T-helper 17 cell (primary cell): ENCODE data around the gene SCNN1B. TPM values are rescaled to one million over a fixed set of nuclear protein-coding genes. Genes with fewer than 3 reads are reported as not detected.
"Not testable (repeated sequence)": the region's sequence is repeated elsewhere in the genome, so short reads cannot be mapped to it uniquely, and the experiment has no call there.

Experiments
- ATAC-seq: fragments of 150-1000 bp; cut with Tn5 transposase; 2 replicates; pipeline ENCODE4 v1.10.0; 2021; ENCODE audit warnings: mild to moderate bottlenecking, moderate library complexity
- DNase-seq, 3 donors: peaks; one replicate each; pipeline versions ENCODE4 v3.0.0 to v3.0.0-alpha.2; 2020 to 2021
- H3K9me3 ChIP-seq: one replicate; pipeline ENCODE4 v1.7.0; 2013; ENCODE audit warnings: low read length, mild to moderate bottlenecking; ENCODE audit not compliant: control insufficient read depth, poor library complexity, severe bottlenecking
- H3K27ac Mint-ChIP-seq: one replicate; pipeline ENCODE4 v1.8.0; 2022; ENCODE audit warnings: mild to moderate bottlenecking, moderate library complexity, mixed read lengths
- H3K27me3 Mint-ChIP-seq: one replicate; pipeline ENCODE4 v1.8.0; 2022; ENCODE audit warnings: mixed read lengths
- H3K36me3 Mint-ChIP-seq: one replicate; pipeline ENCODE4 v1.8.0; 2022; ENCODE audit warnings: low read depth, mixed read lengths
- H3K4me1 Mint-ChIP-seq: one replicate; pipeline ENCODE4 v1.8.0; 2022; ENCODE audit warnings: mild to moderate bottlenecking, mixed read lengths
- H3K4me3 Mint-ChIP-seq: one replicate; pipeline ENCODE4 v1.8.0; 2022; ENCODE audit warnings: mild to moderate bottlenecking, moderate library complexity, mixed read lengths
- total RNA-seq, 4 donors: library from RNA in 2 of 4; stranded (reverse) in 2 of 4; gene quantifications; one replicate each; pipeline ENCODE4 v1.2.3 and lab custom pipeline; 2022 to 2026

Gene SCNN1B
- total RNA-seq, 2 donors from 2014 or later: not detected

- not testable (repeated sequence) for H3K4me1 Mint-ChIP-seq, H3K4me3 Mint-ChIP-seq, H3K27me3 Mint-ChIP-seq, H3K27ac Mint-ChIP-seq, ATAC-seq, DNase-seq, H3K9me3 ChIP-seq
- peaks cover 13% of the 10 kb centered on the region for H3K36me3 Mint-ChIP-seq
Measured at GRCh38 chr16:23389936-23390335, 87.8 kb downstream of the SCNN1B start.

- DNase-seq (no peak), ATAC-seq (no peak)
- Mint-ChIP-seq H3K27ac (no peak overlapping the region), H3K4me3 (no peak overlapping the region), H3K36me3 (peaks cover 13% of the 10 kb centered on the region), H3K27me3 (no peaks in the 10 kb centered on the region), H3K4me1 (no peaks in the 10 kb centered on the region)
- H3K9me3 ChIP-seq: no peaks in the 10 kb centered on the region
Measured at GRCh38 chr16:23391381-23392222, 89.5 kb downstream of the SCNN1B start.

- Mint-ChIP-seq H3K36me3 (peaks cover 13% of the 10 kb centered on the region), H3K4me3 (no peak overlapping the region), H3K4me1 (no peaks in the 10 kb centered on the region), H3K27ac (no peak overlapping the region), H3K27me3 (no peaks in the 10 kb centered on the region)
- no peak for DNase-seq
- H3K9me3 ChIP-seq: no peaks in the 10 kb centered on the region
- no peak for ATAC-seq
Measured at GRCh38 chr16:23392223-23392600, 90.1 kb downstream of the SCNN1B start.

GRCh38 chr16:23394141-23394831 lies 92.2 kb downstream of the SCNN1B start:
- Mint-ChIP-seq H3K36me3 (peaks cover 13% of the 10 kb centered on the region), H3K4me1 (peaks cover 4% of the 10 kb centered on the region), H3K4me3 (no peak overlapping the region), H3K27ac (peak overlapping the region; percentile 19), H3K27me3 (no peaks in the 10 kb centered on the region)
- no peaks in the 10 kb centered on the region for H3K9me3 ChIP-seq
- DNase-seq (no peak), ATAC-seq (no peak)

GRCh38 chr16:23395732-23396131 lies 93.6 kb downstream of the SCNN1B start:
- DNase-seq: no peak
- no peaks in the 10 kb centered on the region for H3K9me3 ChIP-seq
- Mint-ChIP-seq H3K36me3 (peaks cover 23% of the 10 kb centered on the region), H3K4me1 (peaks cover 12% of the 10 kb centered on the region), H3K4me3 (no peak overlapping the region), H3K27me3 (no peaks in the 10 kb centered on the region), H3K27ac (peak overlapping the region; percentile 49)
- ATAC-seq: no peak

- Mint-ChIP-seq H3K36me3 (peaks cover 21% of the 10 kb centered on the region), H3K27ac (no peak overlapping the region)
- no peak for ATAC-seq
Measured at GRCh38 chr16:23397464-23397863, 95.4 kb downstream of the SCNN1B start.

GRCh38 chr16:23398987-23399805 lies 97.1 kb downstream of the SCNN1B start:
- ATAC-seq: no peak
- Mint-ChIP-seq H3K4me1 (peaks cover 12% of the 10 kb centered on the region), H3K36me3 (peaks cover 26% of the 10 kb centered on the region), H3K27ac (no peak overlapping the region), H3K4me3 (no peak overlapping the region), H3K27me3 (no peaks in the 10 kb centered on the region)
- H3K9me3 ChIP-seq: no peaks in the 10 kb centered on the region
- no peak for DNase-seq

More at GRCh38 chr16:23397464-23397863, 95.4 kb downstream of the SCNN1B start:
- no peaks in the 10 kb centered on the region for H3K9me3 ChIP-seq
- DNase-seq: no peak
- peak overlapping the region; percentile 67 for H3K4me3 Mint-ChIP-seq
- H3K27me3 Mint-ChIP-seq: no peaks in the 10 kb centered on the region
- H3K4me1 Mint-ChIP-seq: peaks cover 12% of the 10 kb centered on the region

- not testable (repeated sequence) for H3K9me3 ChIP-seq, DNase-seq, H3K4me3 Mint-ChIP-seq, H3K27ac Mint-ChIP-seq, ATAC-seq, H3K27me3 Mint-ChIP-seq
- Mint-ChIP-seq H3K36me3 (peaks cover 24% of the 10 kb centered on the region), H3K4me1 (peaks cover 12% of the 10 kb centered on the region)
Measured at GRCh38 chr16:23400447-23400846, 98.3 kb downstream of the SCNN1B start.

- no peaks in the 10 kb centered on the region for H3K9me3 ChIP-seq
- H3K4me3 Mint-ChIP-seq: no peak overlapping the region
- H3K4me1 Mint-ChIP-seq: peaks cover 12% of the 10 kb centered on the region
- no peak overlapping the region for H3K27ac Mint-ChIP-seq
- ATAC-seq: no peak
- H3K36me3 Mint-ChIP-seq: peaks cover 24% of the 10 kb centered on the region
- H3K27me3 Mint-ChIP-seq: no peaks in the 10 kb centered on the region
- no peak for DNase-seq
Measured at GRCh38 chr16:23401139-23401538, 99.0 kb downstream of the SCNN1B start.

GRCh38 chr16:23402100-23402499 lies 100.0 kb downstream of the SCNN1B start:
- DNase-seq (no peak), ATAC-seq (no peak)
- Mint-ChIP-seq H3K27ac (no peak overlapping the region), H3K36me3 (peaks cover 24% of the 10 kb centered on the region), H3K4me1 (peaks cover 12% of the 10 kb centered on the region), H3K27me3 (no peaks in the 10 kb centered on the region), H3K4me3 (no peak overlapping the region)
- H3K9me3 ChIP-seq: no peaks in the 10 kb centered on the region

GRCh38 chr16:23403547-23403946 lies 101.4 kb downstream of the SCNN1B start:
- no peaks in the 10 kb centered on the region for H3K9me3 ChIP-seq
- no peak overlapping the region for H3K4me3 Mint-ChIP-seq
- H3K27me3 Mint-ChIP-seq: no peaks in the 10 kb centered on the region
- peaks cover 23% of the 10 kb centered on the region for H3K36me3 Mint-ChIP-seq
- no peak overlapping the region for H3K27ac Mint-ChIP-seq
- DNase-seq (no peak), ATAC-seq (no peak)
- peaks cover 10% of the 10 kb centered on the region for H3K4me1 Mint-ChIP-seq

GRCh38 chr16:23406024-23406423 lies 103.9 kb downstream of the SCNN1B start:
- Mint-ChIP-seq H3K27ac (peak overlapping the region; percentile 16), H3K4me1 (peaks cover 2% of the 10 kb centered on the region), H3K4me3 (no peak overlapping the region), H3K36me3 (peaks cover 15% of the 10 kb centered on the region), H3K27me3 (no peaks in the 10 kb centered on the region)
- no peaks in the 10 kb centered on the region for H3K9me3 ChIP-seq
- ATAC-seq (no peak), DNase-seq (no peak)
